Neural cell (in vitro differentiated cells): ENCODE results near the gene MAPK11. TPM values are rescaled to one million over a fixed set of nuclear protein-coding genes. Genes with fewer than 3 reads are reported as not detected.

Experiments used
- H2AFZ ChIP-seq: fragments of 200-600, 300-800 bp; sonication (generic), shearing (Covaris generic); 2 replicates; pipeline ENCODE4 v1.6.0; 2014; ENCODE audit warnings: low read depth, mild to moderate bottlenecking, antibody characterized with exemption, low read length, moderate library complexity
- H3F3A ChIP-seq: fragments of 200-600 bp; shearing (Covaris generic); 2 replicates; pipeline ENCODE4 v1.6.1; 2016; ENCODE audit warnings: mild to moderate bottlenecking, moderate library complexity, mixed read lengths, antibody characterized with exemption, low read length; ENCODE audit not compliant: insufficient read depth, poor library complexity, severe bottlenecking
- H3K27ac ChIP-seq: fragments of 200-600, 300-800 bp; sonication (generic), shearing (Covaris generic); 2 replicates; pipeline ENCODE4 v1.5.1; 2014; ENCODE audit warnings: mild to moderate bottlenecking, low read length, moderate library complexity
- H3K27me3 ChIP-seq: fragments of 300-800, 200-600 bp; sonication (generic), shearing (Covaris generic); 2 replicates; pipeline ENCODE4 v1.6.0; 2014; ENCODE audit warnings: mild to moderate bottlenecking, low read depth, low read length, moderate library complexity; ENCODE audit not compliant: insufficient read depth
- H3K36me3 ChIP-seq: fragments of 300-800, 200-600 bp; sonication (generic), shearing (Covaris generic); 2 replicates; pipeline ENCODE4 v1.5.1; 2014; ENCODE audit warnings: mild to moderate bottlenecking, antibody characterized with exemption, low read length, moderate library complexity; ENCODE audit not compliant: insufficient read depth
- H3K4me2 ChIP-seq: fragments of 300-800, 200-600 bp; sonication (generic), shearing (Covaris generic); 2 replicates; pipeline ENCODE4 v1.6.0; 2014; ENCODE audit warnings: mild to moderate bottlenecking, low read length
- H3K4me3 ChIP-seq: fragments of 300-800, 200-600 bp; sonication (generic), shearing (Covaris generic); 2 replicates; pipeline ENCODE4 v1.5.1; 2014; ENCODE audit warnings: mild to moderate bottlenecking, low read length, moderate library complexity
- H3K79me2 ChIP-seq: fragments of 200-600 bp; shearing (Covaris generic); replicated peaks from 2 replicates; pipeline ENCODE4 v1.6.0; 2014; ENCODE audit warnings: mild to moderate bottlenecking, low read length, moderate library complexity; ENCODE audit not compliant: insufficient read depth
- H3K9ac ChIP-seq: fragments of 300-800, 200-600 bp; sonication (generic), shearing (Covaris generic); 2 replicates; pipeline ENCODE4 v1.6.1; 2016; ENCODE audit warnings: mild to moderate bottlenecking, low read length, mixed read lengths
- H3K9me2 ChIP-seq: fragments of 200-600 bp; shearing (Covaris generic); 2 replicates; pipeline ENCODE4 v1.6.1; 2016; ENCODE audit warnings: mild to moderate bottlenecking, low read length, mixed read lengths; ENCODE audit not compliant: insufficient read depth
- H3K9me3 ChIP-seq: fragments of 200-600, 300-800 bp; sonication (generic), shearing (Covaris generic); 2 replicates; pipeline ENCODE4 v1.6.1; 2016; ENCODE audit warnings: mild to moderate bottlenecking, mixed run types, low read length, moderate library complexity, mixed read lengths
- H4K20me1 ChIP-seq: fragments of 200-600 bp; shearing (Covaris generic); 2 replicates; pipeline ENCODE4 v1.6.1; 2016; ENCODE audit warnings: mild to moderate bottlenecking, mixed run types; ENCODE audit not compliant: insufficient read depth
- EP300 ChIP-seq: fragments of 450-650 bp; conservative IDR thresholded peaks from 2 replicates; pipeline ENCODE4 v1.6.1; 2014; ENCODE audit warnings: antibody characterized with exemption, mild to moderate bottlenecking, moderate library complexity; ENCODE audit not compliant: poor library complexity, severe bottlenecking
- EZH2 ChIP-seq: fragments of 200-600, 300-800 bp; shearing (Covaris generic), sonication (generic); IDR thresholded peaks from 2 replicates; pipeline ENCODE4 v1.6.1; 2014; ENCODE audit warnings: antibody characterized with exemption, low read length, borderline replicate concordance, mild to moderate bottlenecking; ENCODE audit not compliant: insufficient read depth, poor library complexity, severe bottlenecking
- MXI1 ChIP-seq: fragments of 450-650 bp; conservative IDR thresholded peaks from 2 replicates; pipeline ENCODE4 v1.6.1; 2014; ENCODE audit warnings: antibody characterized with exemption, mild to moderate bottlenecking; ENCODE audit not compliant: poor library complexity, severe bottlenecking
- POLR2AphosphoS5 ChIP-seq: IDR thresholded peaks from 2 replicates; pipeline ENCODE4 v1.6.1; 2012
- RAD21 ChIP-seq: fragments of 450-650 bp; conservative IDR thresholded peaks from 2 replicates; pipeline ENCODE4 v1.6.1; 2014; ENCODE audit warnings: antibody characterized with exemption, mild to moderate bottlenecking, moderate library complexity
- SMC3 ChIP-seq: fragments of 450-650 bp; conservative IDR thresholded peaks from 2 replicates; pipeline ENCODE4 v1.6.1; 2014; ENCODE audit warnings: antibody characterized with exemption, mild to moderate bottlenecking, moderate library complexity; ENCODE audit not compliant: poor library complexity
- TAF1 ChIP-seq: IDR thresholded peaks from 2 replicates; pipeline ENCODE4 v1.6.1; 2012; ENCODE audit warnings: low read depth
- polyA plus RNA-seq: library from polyadenylated mRNA; depleted of rRNA; stranded (reverse); fragments of >200 nt; gene quantifications from 2 replicates; pipeline ENCODE4 v1.2.3, GENCODE V29; 2014
- TF ChIP-seq, protein P1 (sequence below): IDR thresholded peaks from 2 replicates; pipeline ENCODE4 v1.6.1; 2012; ENCODE audit warnings: borderline replicate concordance
- TF ChIP-seq, protein P2 (sequence below): fragments of 450-650 bp; IDR thresholded peaks from 2 replicates; pipeline ENCODE4 v1.5.1; 2014; ENCODE audit warnings: antibody characterized with exemption, mild to moderate bottlenecking, moderate library complexity; ENCODE audit not compliant: poor library complexity, severe bottlenecking

The MAPK11 gene
- polyA plus RNA-seq, 1 donor from 2014 or later = 36.3 TPM

DNA sequence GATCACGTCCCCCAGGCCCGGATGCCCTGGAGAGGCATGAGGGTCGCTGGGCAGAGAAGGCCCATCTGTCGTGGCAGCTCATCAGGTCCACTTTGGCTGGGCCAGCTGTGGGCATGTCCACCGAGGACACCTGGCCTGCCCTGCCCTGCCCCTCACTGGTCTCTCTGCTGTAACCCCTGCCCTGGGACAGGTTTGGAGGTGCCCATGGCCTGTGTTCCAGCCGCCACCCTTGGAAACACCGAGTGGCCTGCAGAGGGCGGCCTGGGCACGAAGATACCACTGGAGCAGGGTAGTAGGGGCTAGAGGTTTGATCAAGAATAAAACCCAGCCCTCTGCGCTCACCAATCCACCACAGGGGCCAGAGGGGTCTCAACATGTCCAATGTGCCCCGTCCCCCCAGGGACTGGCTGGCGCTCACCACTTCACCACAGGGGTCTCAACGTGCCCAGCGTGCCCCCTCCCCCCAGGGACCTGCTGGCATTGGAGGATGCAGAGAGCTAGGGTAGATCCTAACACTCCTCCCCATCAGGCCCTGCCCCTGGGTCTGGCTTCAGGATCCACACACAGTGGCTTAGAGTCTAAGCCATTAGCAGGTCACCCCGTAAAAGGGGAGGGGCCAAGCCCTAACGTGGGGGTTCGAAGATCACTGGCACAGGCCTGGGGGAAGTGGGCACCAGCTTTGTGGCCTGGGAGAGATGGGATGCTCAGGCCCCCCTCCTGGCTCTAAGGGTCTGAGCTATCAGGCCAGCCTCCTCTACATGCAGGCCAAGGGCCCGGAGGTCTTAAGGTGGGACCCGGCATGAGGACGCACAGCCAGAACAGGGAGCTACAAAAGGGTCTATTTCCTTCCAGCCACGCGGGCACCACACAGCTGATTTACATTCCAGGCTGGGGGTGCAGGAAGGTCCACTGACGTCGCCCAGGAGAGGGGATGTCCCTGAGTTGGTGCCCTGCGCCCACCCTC is 17.8 kb downstream of the MAPK11 start:
- TF ChIP-seq EP300 = no peak
- TF ChIP-seq POLR2AphosphoS5 = no peak
- TF ChIP-seq, protein P1, sequence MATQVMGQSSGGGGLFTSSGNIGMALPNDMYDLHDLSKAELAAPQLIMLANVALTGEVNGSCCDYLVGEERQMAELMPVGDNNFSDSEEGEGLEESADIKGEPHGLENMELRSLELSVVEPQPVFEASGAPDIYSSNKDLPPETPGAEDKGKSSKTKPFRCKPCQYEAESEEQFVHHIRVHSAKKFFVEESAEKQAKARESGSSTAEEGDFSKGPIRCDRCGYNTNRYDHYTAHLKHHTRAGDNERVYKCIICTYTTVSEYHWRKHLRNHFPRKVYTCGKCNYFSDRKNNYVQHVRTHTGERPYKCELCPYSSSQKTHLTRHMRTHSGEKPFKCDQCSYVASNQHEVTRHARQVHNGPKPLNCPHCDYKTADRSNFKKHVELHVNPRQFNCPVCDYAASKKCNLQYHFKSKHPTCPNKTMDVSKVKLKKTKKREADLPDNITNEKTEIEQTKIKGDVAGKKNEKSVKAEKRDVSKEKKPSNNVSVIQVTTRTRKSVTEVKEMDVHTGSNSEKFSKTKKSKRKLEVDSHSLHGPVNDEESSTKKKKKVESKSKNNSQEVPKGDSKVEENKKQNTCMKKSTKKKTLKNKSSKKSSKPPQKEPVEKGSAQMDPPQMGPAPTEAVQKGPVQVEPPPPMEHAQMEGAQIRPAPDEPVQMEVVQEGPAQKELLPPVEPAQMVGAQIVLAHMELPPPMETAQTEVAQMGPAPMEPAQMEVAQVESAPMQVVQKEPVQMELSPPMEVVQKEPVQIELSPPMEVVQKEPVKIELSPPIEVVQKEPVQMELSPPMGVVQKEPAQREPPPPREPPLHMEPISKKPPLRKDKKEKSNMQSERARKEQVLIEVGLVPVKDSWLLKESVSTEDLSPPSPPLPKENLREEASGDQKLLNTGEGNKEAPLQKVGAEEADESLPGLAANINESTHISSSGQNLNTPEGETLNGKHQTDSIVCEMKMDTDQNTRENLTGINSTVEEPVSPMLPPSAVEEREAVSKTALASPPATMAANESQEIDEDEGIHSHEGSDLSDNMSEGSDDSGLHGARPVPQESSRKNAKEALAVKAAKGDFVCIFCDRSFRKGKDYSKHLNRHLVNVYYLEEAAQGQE = no peak
- no peak for TF ChIP-seq EZH2
- peak; percentile 63 for TF ChIP-seq RAD21
- TF ChIP-seq, protein P2, sequence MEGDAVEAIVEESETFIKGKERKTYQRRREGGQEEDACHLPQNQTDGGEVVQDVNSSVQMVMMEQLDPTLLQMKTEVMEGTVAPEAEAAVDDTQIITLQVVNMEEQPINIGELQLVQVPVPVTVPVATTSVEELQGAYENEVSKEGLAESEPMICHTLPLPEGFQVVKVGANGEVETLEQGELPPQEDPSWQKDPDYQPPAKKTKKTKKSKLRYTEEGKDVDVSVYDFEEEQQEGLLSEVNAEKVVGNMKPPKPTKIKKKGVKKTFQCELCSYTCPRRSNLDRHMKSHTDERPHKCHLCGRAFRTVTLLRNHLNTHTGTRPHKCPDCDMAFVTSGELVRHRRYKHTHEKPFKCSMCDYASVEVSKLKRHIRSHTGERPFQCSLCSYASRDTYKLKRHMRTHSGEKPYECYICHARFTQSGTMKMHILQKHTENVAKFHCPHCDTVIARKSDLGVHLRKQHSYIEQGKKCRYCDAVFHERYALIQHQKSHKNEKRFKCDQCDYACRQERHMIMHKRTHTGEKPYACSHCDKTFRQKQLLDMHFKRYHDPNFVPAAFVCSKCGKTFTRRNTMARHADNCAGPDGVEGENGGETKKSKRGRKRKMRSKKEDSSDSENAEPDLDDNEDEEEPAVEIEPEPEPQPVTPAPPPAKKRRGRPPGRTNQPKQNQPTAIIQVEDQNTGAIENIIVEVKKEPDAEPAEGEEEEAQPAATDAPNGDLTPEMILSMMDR = peak; percentile 67
- peak; percentile 61 for TF ChIP-seq SMC3
- Histone ChIP-seq H3K27ac (no peak overlapping the region), H3K27me3 (no peaks in the 10 kb centered on the region), H3F3A (no peaks in the 10 kb centered on the region), H3K9me2 (no peaks in the 10 kb centered on the region), H3K79me2 (no peaks in the 10 kb centered on the region), H3K9ac (no peak overlapping the region), H3K4me3 (no peak overlapping the region), H3K9me3 (no peaks in the 10 kb centered on the region), H3K4me2 (no peak overlapping the region), H3K36me3 (no peaks in the 10 kb centered on the region), H4K20me1 (no peaks in the 10 kb centered on the region), H2AFZ (no peak overlapping the region)

DNA sequence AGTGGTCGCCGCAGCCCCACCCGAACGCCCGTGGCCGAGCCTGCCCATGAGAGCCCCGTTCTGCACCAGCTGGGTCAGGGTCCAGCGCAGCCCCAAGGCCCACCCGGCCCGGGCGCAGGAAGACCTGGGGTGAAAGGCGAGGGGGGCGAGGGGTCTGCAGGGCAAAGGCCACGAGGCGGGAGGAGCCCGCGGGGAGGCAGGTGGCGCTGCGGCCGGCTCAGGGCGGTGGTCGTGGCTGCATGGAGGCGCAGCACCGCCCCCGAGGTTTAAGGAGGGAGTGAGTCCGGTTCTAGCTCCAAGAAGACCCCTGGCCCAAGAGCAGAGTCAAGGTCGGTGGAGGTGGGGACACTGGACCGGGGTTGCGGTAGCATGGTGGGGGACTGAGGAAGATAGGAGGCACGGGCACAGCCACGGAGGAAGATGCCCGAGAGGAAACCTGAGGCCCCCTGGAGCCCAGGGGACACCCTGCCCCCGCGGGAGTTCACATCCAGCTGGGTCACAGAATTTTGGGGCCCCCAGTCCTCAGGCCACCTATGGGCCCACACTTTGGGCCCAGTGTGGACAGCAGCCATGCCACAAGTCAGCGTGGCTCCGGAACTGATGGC is 18.6 kb downstream of the MAPK11 start:
- Histone ChIP-seq H3K27ac (no peak overlapping the region), H3K9me3 (no peaks in the 10 kb centered on the region), H4K20me1 (no peaks in the 10 kb centered on the region), H3K79me2 (no peaks in the 10 kb centered on the region), H3K4me2 (no peak overlapping the region), H3F3A (no peaks in the 10 kb centered on the region), H3K9me2 (no peaks in the 10 kb centered on the region), H3K9ac (peak overlapping the region; percentile 71), H3K27me3 (no peaks in the 10 kb centered on the region), H3K4me3 (peak overlapping the region; percentile 75), H2AFZ (no peak overlapping the region), H3K36me3 (no peaks in the 10 kb centered on the region)
- TF ChIP-seq EZH2 (no peak), TAF1 (no peak), EP300 (no peak), MXI1 (no peak), POLR2AphosphoS5 (no peak), SMC3 (no peak)
- TF ChIP-seq, protein P2 = no peak
- TF ChIP-seq, protein P1 = no peak
